Astrocyte (in vitro differentiated cells and primary cell): ENCODE data around the gene TMUB1. TPM values are rescaled to one million over a fixed set of nuclear protein-coding genes. Genes with fewer than 3 reads are reported as not detected.

Experiments
- DNase-seq: peaks from one replicate; pipeline ENCODE4 v3.0.0-alpha.2; 2010; ENCODE audit warnings: low read depth
- FAIRE-seq: peaks from 2 replicates; lab custom pipeline; 2011; peaks lifted over from hg19 to GRCh38; lab: Jason Lieb, UNC
- H2AFZ ChIP-seq: 2 replicates; pipeline ENCODE4 v1.6.0; 2012; ENCODE audit warnings: low read depth, low read length, inconsistent platforms
- H3K27ac ChIP-seq: 2 replicates; pipeline ENCODE4 v1.5.1; 2011; ENCODE audit warnings: low read depth, low read length, inconsistent platforms
- H3K27me3 ChIP-seq: 2 replicates; pipeline ENCODE4 v1.6.0; 2011; ENCODE audit warnings: low read length, inconsistent platforms; ENCODE audit not compliant: insufficient read depth
- H3K36me3 ChIP-seq: 2 replicates; pipeline ENCODE4 v1.5.1; 2011; ENCODE audit warnings: low read length, inconsistent platforms; ENCODE audit not compliant: insufficient read depth
- H3K4me1 ChIP-seq: 2 replicates; pipeline ENCODE4 v1.5.1; 2011; ENCODE audit warnings: low read length, inconsistent platforms; ENCODE audit not compliant: insufficient read depth
- H3K4me2 ChIP-seq: 2 replicates; pipeline ENCODE4 v1.6.0; 2012; ENCODE audit warnings: low read length, inconsistent platforms
- H3K4me3 ChIP-seq: 2 replicates; pipeline ENCODE4 v1.5.1; 2011; ENCODE audit warnings: low read depth, mild to moderate bottlenecking, low read length, inconsistent platforms; ENCODE audit not compliant: insufficient read depth
- H3K79me2 ChIP-seq: 2 replicates; pipeline ENCODE4 v1.6.0; 2012; ENCODE audit warnings: mild to moderate bottlenecking, low read length, inconsistent platforms; ENCODE audit not compliant: insufficient read depth
- H3K9ac ChIP-seq: 2 replicates; pipeline ENCODE4 v1.6.0; 2012; ENCODE audit warnings: mild to moderate bottlenecking, low read length, inconsistent platforms
- H3K9me3 ChIP-seq: 2 replicates; pipeline ENCODE4 v1.5.1; 2012; ENCODE audit warnings: low read depth, mild to moderate bottlenecking, low read length, inconsistent platforms; ENCODE audit not compliant: insufficient read depth
- H4K20me1 ChIP-seq: 2 replicates; pipeline ENCODE4 v1.6.0; 2012; ENCODE audit warnings: low read length, inconsistent platforms; ENCODE audit not compliant: insufficient read depth
- H3K27ac Mint-ChIP-seq: one replicate; pipeline ENCODE4 v1.8.0; 2021; ENCODE audit warnings: mild to moderate bottlenecking, mixed read lengths; ENCODE audit not compliant: unreplicated experiment
- H3K27me3 Mint-ChIP-seq: one replicate; pipeline ENCODE4 v1.8.0; 2021; ENCODE audit warnings: low read depth, mixed read lengths; ENCODE audit not compliant: unreplicated experiment
- H3K36me3 Mint-ChIP-seq: one replicate; pipeline ENCODE4 v1.8.0; 2021; ENCODE audit warnings: low read depth, mixed read lengths; ENCODE audit not compliant: unreplicated experiment
- H3K4me1 Mint-ChIP-seq: one replicate; pipeline ENCODE4 v1.8.0; 2021; ENCODE audit warnings: low read depth, mixed read lengths; ENCODE audit not compliant: unreplicated experiment
- H3K4me3 Mint-ChIP-seq: one replicate; pipeline ENCODE4 v1.8.0; 2021; ENCODE audit warnings: mild to moderate bottlenecking, moderate library complexity, mixed read lengths; ENCODE audit not compliant: unreplicated experiment
- H3K9me3 Mint-ChIP-seq: one replicate; pipeline ENCODE4 v1.8.0; 2021; ENCODE audit warnings: mild to moderate bottlenecking, mixed read lengths; ENCODE audit not compliant: unreplicated experiment
- CTCF ChIP-seq: IDR thresholded peaks from 2 replicates; pipeline ENCODE4 v1.5.1; 2011; ENCODE audit warnings: low read depth, mild to moderate bottlenecking, inconsistent platforms, low read length, moderate library complexity; ENCODE audit not compliant: insufficient read depth
- EZH2 ChIP-seq: IDR thresholded peaks from 2 replicates; pipeline ENCODE4 v1.6.1; 2012; ENCODE audit warnings: mild to moderate bottlenecking, low read length, inconsistent platforms; ENCODE audit not compliant: insufficient read depth
- total RNA-seq: library from RNA; stranded (reverse); gene quantifications from 2 replicates; pipeline ENCODE4 v1.2.1, GENCODE V29; 2021

TMUB1 gene
- total RNA-seq, 1 donor from 2014 or later = 42.9 TPM

GRCh38 chr7:151099486-151100211, 16.4 kb upstream of the TMUB1 start:
- no peak for FAIRE-seq

GRCh38 chr7:151095828-151096475, 12.7 kb upstream of the TMUB1 start:
- Histone ChIP-seq H3K27me3 (no peaks in the 10 kb centered on the region), H3K4me1 (peaks cover 5% of the 10 kb centered on the region), H3K79me2 (peaks cover 95% of the 10 kb centered on the region), H3K4me3 (no peak overlapping the region), H4K20me1 (peaks cover 90% of the 10 kb centered on the region), H3K9ac (no peak overlapping the region), H3K36me3 (no peaks in the 10 kb centered on the region), H3K27ac (no peak overlapping the region), H2AFZ (no peak overlapping the region), H3K9me3 (no peaks in the 10 kb centered on the region), H3K4me2 (no peak overlapping the region)
- FAIRE-seq (no peak), DNase-seq (no peak)
- no peak for TF ChIP-seq EZH2
- Mint-ChIP-seq H3K9me3 (no peaks in the 10 kb centered on the region), H3K36me3 (peaks cover 4% of the 10 kb centered on the region), H3K4me1 (peaks cover 19% of the 10 kb centered on the region), H3K27me3 (no peaks in the 10 kb centered on the region), H3K4me3 (no peak overlapping the region), H3K27ac (no peak overlapping the region)

More at GRCh38 chr7:151099486-151100211, 16.4 kb upstream of the TMUB1 start:
- Mint-ChIP-seq H3K9me3 (no peaks in the 10 kb centered on the region), H3K27me3 (no peaks in the 10 kb centered on the region), H3K36me3 (peaks cover 2% of the 10 kb centered on the region), H3K27ac (no peak overlapping the region), H3K4me3 (no peak overlapping the region), H3K4me1 (peaks cover 16% of the 10 kb centered on the region)
- TF ChIP-seq CTCF (no peak), EZH2 (no peak)
- Histone ChIP-seq H3K27ac (no peak overlapping the region), H3K4me2 (no peak overlapping the region), H3K4me1 (peaks cover 8% of the 10 kb centered on the region), H2AFZ (no peak overlapping the region), H3K9me3 (no peaks in the 10 kb centered on the region), H3K9ac (no peak overlapping the region), H3K79me2 (peaks cover 85% of the 10 kb centered on the region), H3K27me3 (no peaks in the 10 kb centered on the region), H3K36me3 (no peaks in the 10 kb centered on the region), H4K20me1 (peaks cover 90% of the 10 kb centered on the region), H3K4me3 (no peak overlapping the region)
- no peak for DNase-seq

- Histone ChIP-seq H3K9ac (no peak overlapping the region), H2AFZ (no peak overlapping the region), H3K4me2 (no peak overlapping the region), H3K4me1 (peaks cover 5% of the 10 kb centered on the region), H3K36me3 (no peaks in the 10 kb centered on the region), H4K20me1 (peaks cover 89% of the 10 kb centered on the region), H3K27ac (no peak overlapping the region), H3K79me2 (peaks cover 94% of the 10 kb centered on the region), H3K27me3 (no peaks in the 10 kb centered on the region), H3K9me3 (no peaks in the 10 kb centered on the region), H3K4me3 (no peak overlapping the region)
- H3K36me3 Mint-ChIP-seq = peaks cover 7% of the 10 kb centered on the region
- H3K4me1 Mint-ChIP-seq = peaks cover 23% of the 10 kb centered on the region
- DNase-seq (no peak), FAIRE-seq (no peak)
- H3K9me3 Mint-ChIP-seq = no peaks in the 10 kb centered on the region
- TF ChIP-seq CTCF = no peak
- TF ChIP-seq EZH2 = no peak
- H3K27me3 Mint-ChIP-seq = no peaks in the 10 kb centered on the region
- no peak overlapping the region for H3K27ac Mint-ChIP-seq
- H3K4me3 Mint-ChIP-seq = no peak overlapping the region
Measured at GRCh38 chr7:151095123-151095797, 12.0 kb upstream of the TMUB1 start.
